Adrenal gland (tissue), 19 donors: ENCODE measurements around the gene RNF212. TPM values are rescaled to one million over a fixed set of nuclear protein-coding genes. Genes with fewer than 3 reads are reported as not detected.

ENCODE experiments used
- DNase-seq, 7 donors: peaks; one replicate each; pipeline ENCODE4 v3.0.0-alpha.2; 2019 to 2020
- H3K27ac ChIP-seq, 5 donors: fragments of 200-600 bp; sonication (generic) in 4 of 5; 1 replicate in 3 of 5; 2 replicates in 2 of 5; pipeline versions ENCODE4 v1.5.1 to v1.8.0; 2016 to 2020; ENCODE audit warnings: mild to moderate bottlenecking in 1 of 5
- H3K27me3 ChIP-seq: fragments of 200-600 bp; 2 replicates; pipeline ENCODE4 v1.8.0; 2021
- H3K36me3 ChIP-seq, 2 donors: fragments of 200-600 bp; replicated peaks in 1 of 2; 1 replicate in 1 of 2; 2 replicates in 1 of 2; pipeline versions ENCODE4 v1.5.1 to v1.8.0; 2018 to 2022
- H3K4me1 ChIP-seq, 2 donors: fragments of 200-600 bp; replicated peaks in 1 of 2; 1 replicate in 1 of 2; 2 replicates in 1 of 2; pipeline versions ENCODE4 v1.5.1 to v1.8.0; 2018 to 2021
- H3K4me3 ChIP-seq, 4 donors: fragments of 200-600 bp; sonication (generic) in 3 of 4; one replicate each; pipeline ENCODE4 v1.5.1; 2016 to 2018
- H3K9me3 ChIP-seq, 3 donors: fragments of 200-600 bp; sonication (generic) in 1 of 3; replicated peaks in 1 of 3; 1 replicate in 2 of 3; 2 replicates in 1 of 3; pipeline versions ENCODE4 v1.5.1 to v1.8.0; 2016 to 2021
- POLR2A ChIP-seq, 2 donors: fragments of 450-650 bp; IDR thresholded peaks; one replicate each; pipeline ENCODE4 v1.6.1; 2017; ENCODE audit warnings: antibody characterized with exemption in 2 of 2, mild to moderate bottlenecking in 2 of 2, moderate library complexity in 1 of 2
- WGBS, 4 donors: extraction: QIAGEN DNeasy Blood & Tissue Kit in 2 of 4; methylation state at CpG; one replicate each; pipeline versions ENCODE4 v1.1.5 to v1.1.7; 2013 to 2017; 5-methylcytosine and 5-hydroxymethylcytosine counted together
- intact Hi-C, 2 donors: fragments of 100-400 bp; cut with DNase I; formaldehyde crosslinking; loops; one replicate each; pipeline versions ENCODE4 v1.14.1 to v1.15.0; 2022 to 2023
- long read RNA-seq, 10 donors: library from polyadenylated mRNA in 3 of 10; unstranded in 2 of 10; stranded (forward) in 1 of 10; transcript quantifications; one replicate each; pipeline ENCODE4 v2.0.0 and lab custom pipeline, GENCODE V29; 2021 to 2026
- polyA plus RNA-seq, 3 donors: library from polyadenylated mRNA; stranded (reverse); fragments of 200-250 nt in 2 of 3; fragments of 350-450 nt in 1 of 3; fragmentation: Illumina TruSeq in 1 of 3; extraction: RNeasy Lipid Tissue Mini Kit (QIAGEN cat#74804) in 1 of 3; gene quantifications; one replicate each; pipeline ENCODE4 v1.2.3, GENCODE V29; 2013 to 2014
- total RNA-seq, 9 donors: library from RNA; depleted of rRNA in 4 of 9; stranded (reverse); fragments of >200 nt in 4 of 9; fragments of 120-200 nt in 1 of 9; fragmentation: NEBNext Ultra II Directional in 1 of 9; extraction: Animal tissue kit (Norgen Biotek cat#: 25700) in 1 of 9; gene quantifications; one replicate each; pipeline versions ENCODE4 v1.1.0 to v1.2.4, GENCODE V29; 2013 to 2023
- TF ChIP-seq, protein P1 (sequence below), 6 experiments: fragments of 450-650 bp in 4 of 6; fragments of 200-600 bp in 2 of 6; sonication (generic) in 1 of 6; IDR thresholded peaks; 1 replicate in 5 of 6; 2 replicates in 1 of 6; pipeline versions ENCODE4 v1.5.1 to v1.8.0; 2016 to 2021; ENCODE audit warnings: antibody characterized with exemption in 6 of 6, mild to moderate bottlenecking in 2 of 6, moderate library complexity in 1 of 6
- donor health status: healthy with polysubstance abuse.
- donor health status: Bipolar disorder and iron deficiency.
- donor health status: DM: yes; HTN: yes; CAD: no.
- donor health status: DM: no; HTN: no; CAD: no.
- donor health status: DM: no; HTN: no; CAD: no.
- donor health status: DM: yes; HTN: yes; CAD: no.

Gene RNF212
- total RNA-seq (1 to 10 TPM in 8 of 9 donors, not detected in 1; 1.3 to 9.5 (median 2.3) TPM), polyA plus RNA-seq (1 to 10 TPM; 1.7 to 6.6 (median 5.7) TPM)
- long read RNA-seq, donor 1 = 0 reads
- long read RNA-seq, donor 2 = 0 reads
- long read RNA-seq, donor 3 = 0 reads
- long read RNA-seq, donor 4, partial matches to known transcripts = 0 of 1 reads
- long read RNA-seq, donor 4, other reads (novel, unspliced or antisense) = 1 of 1 reads
- long read RNA-seq, donor 5, partial matches to known transcripts = 0 of 6 reads
- long read RNA-seq, donor 5, other reads (novel, unspliced or antisense) = 4 of 6 reads
- long read RNA-seq, donor 6, partial matches to known transcripts = 1 of 1 reads
- long read RNA-seq, donor 6, other reads (novel, unspliced or antisense) = 0 of 1 reads
- long read RNA-seq, donor 7 = 0 reads
- long read RNA-seq, donor 8 = 0 reads
- long read RNA-seq, donor 9 = 0 reads
- long read RNA-seq, donor 10 = 0 reads

- Histone ChIP-seq H3K4me1 (peaks cover 0 to 4% of the 10 kb centered on the region in 2 donors), H3K27ac (no peak within 1 kb of the TSS), H3K36me3 (no peaks in the 10 kb centered on the region), H3K27me3 (peaks cover 4% of the 10 kb centered on the region), H3K4me3 (peak within 1 kb of the TSS in 1 of 4 donors; percentile 43), H3K9me3 (no peaks in the 10 kb centered on the region)
- DNase-seq = peak in 3 of 7 donors; percentile 13 to 32 (median 30)
- intact Hi-C loops = no loop called here
- 0 to 31% (median 17%) methylated on average over 1 to 70 of the region's 72 CpGs for WGBS, 4 donors
- TF ChIP-seq, protein P1, sequence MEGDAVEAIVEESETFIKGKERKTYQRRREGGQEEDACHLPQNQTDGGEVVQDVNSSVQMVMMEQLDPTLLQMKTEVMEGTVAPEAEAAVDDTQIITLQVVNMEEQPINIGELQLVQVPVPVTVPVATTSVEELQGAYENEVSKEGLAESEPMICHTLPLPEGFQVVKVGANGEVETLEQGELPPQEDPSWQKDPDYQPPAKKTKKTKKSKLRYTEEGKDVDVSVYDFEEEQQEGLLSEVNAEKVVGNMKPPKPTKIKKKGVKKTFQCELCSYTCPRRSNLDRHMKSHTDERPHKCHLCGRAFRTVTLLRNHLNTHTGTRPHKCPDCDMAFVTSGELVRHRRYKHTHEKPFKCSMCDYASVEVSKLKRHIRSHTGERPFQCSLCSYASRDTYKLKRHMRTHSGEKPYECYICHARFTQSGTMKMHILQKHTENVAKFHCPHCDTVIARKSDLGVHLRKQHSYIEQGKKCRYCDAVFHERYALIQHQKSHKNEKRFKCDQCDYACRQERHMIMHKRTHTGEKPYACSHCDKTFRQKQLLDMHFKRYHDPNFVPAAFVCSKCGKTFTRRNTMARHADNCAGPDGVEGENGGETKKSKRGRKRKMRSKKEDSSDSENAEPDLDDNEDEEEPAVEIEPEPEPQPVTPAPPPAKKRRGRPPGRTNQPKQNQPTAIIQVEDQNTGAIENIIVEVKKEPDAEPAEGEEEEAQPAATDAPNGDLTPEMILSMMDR (IDR thresholded peaks at IDR 0.05) = no peak
- TF ChIP-seq POLR2A (IDR thresholded peaks at IDR 0.05) = no peak
Observed at GRCh38 chr4:1113311-1114009, at the start of gene RNF212. Gene RNF212 (minus strand): TSS chr4:1113564. CDS start chr4:1113464, 100 bp downstream.

DNA sequence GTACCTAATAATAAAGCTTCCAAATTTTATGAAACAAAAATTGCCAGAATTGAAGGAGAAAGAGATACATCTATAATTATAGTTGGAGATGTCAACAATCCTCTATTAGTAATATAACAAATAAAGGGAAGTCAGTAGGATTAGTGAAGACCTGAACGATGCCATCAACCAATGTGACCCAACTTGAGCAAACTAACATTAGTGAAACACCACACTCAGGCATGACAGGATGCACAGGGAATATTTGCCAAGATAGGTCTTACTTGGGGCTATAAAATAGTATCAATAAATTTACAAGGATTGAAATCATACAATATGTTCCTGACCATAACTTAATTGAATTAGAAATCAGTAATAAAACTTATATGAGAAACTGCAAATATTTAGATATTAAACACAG lies 47.0 kb upstream of the RNF212 start:
- no peak overlapping the region for H3K4me3 ChIP-seq
- no peak for DNase-seq
- H3K9me3 ChIP-seq = peaks cover 0 to 4% (median 0%) of the 10 kb centered on the region in 3 donors
- TF ChIP-seq, protein P1 (IDR thresholded peaks at IDR 0.05) = no peak
- TF ChIP-seq POLR2A (IDR thresholded peaks at IDR 0.05) = no peak
- H3K4me1 ChIP-seq = no peaks in the 10 kb centered on the region
- no peaks in the 10 kb centered on the region for H3K27me3 ChIP-seq
- intact Hi-C loops = no loop called here
- H3K36me3 ChIP-seq = no peaks in the 10 kb centered on the region
- WGBS, 4 donors = 74 to 85% (median 81%) methylated on average over 1 of the region's 1 CpG
- H3K27ac ChIP-seq = no peak overlapping the region

DNA sequence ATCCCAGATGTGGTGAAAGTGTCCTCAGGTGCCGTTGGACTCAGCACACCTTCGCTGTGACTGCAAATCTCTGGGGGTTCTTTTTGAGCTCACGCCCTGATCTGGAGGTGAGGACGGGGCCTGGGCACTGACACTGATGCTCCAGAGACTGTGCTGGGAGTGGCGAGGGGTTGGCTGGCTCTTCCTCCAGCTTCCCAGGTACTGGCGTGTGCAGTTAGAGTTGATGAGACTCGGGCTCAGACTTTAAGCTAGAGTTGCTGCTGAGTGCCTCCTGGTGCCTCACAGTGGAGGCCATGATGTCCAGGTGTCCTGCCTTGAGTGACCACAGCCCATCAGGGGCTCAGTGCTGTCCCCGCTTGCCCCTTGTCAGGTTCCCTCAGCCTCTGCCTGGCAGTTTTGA lies 42.7 kb upstream of the RNF212 start:
- Histone ChIP-seq H3K36me3 (no peaks in the 10 kb centered on the region), H3K4me3 (no peak overlapping the region), H3K4me1 (no peaks in the 10 kb centered on the region), H3K27me3 (no peaks in the 10 kb centered on the region), H3K9me3 (peaks cover 0 to 4% (median 0%) of the 10 kb centered on the region in 3 donors), H3K27ac (no peak overlapping the region)
- 79 to 91% (median 84%) methylated on average over 7 to 8 of the region's 8 CpGs for WGBS, 4 donors
- intact Hi-C loops = no loop called here
- TF ChIP-seq, protein P1 (IDR thresholded peaks at IDR 0.05) = no peak
- TF ChIP-seq POLR2A (IDR thresholded peaks at IDR 0.05) = no peak
- no peak for DNase-seq

GRCh38 chr4:1155314-1155713 lies 42.0 kb upstream of the RNF212 start:
- no peaks in the 10 kb centered on the region for H3K36me3 ChIP-seq
- 58 to 73% (median 62%) methylated on average over 3 of the region's 3 CpGs for WGBS, 4 donors
- H3K4me3 ChIP-seq = no peak overlapping the region
- intact Hi-C loops = no loop called here
- H3K27me3 ChIP-seq = no peaks in the 10 kb centered on the region
- no peak for DNase-seq
- H3K9me3 ChIP-seq = peaks cover 0 to 4% (median 0%) of the 10 kb centered on the region in 3 donors
- TF ChIP-seq, protein P1 (IDR thresholded peaks at IDR 0.05) = no peak
- no peaks in the 10 kb centered on the region for H3K4me1 ChIP-seq
- H3K27ac ChIP-seq = no peak overlapping the region
